HL-60 (cell line): Measurements from ENCODE around the gene LRBA.

ENCODE experiments used
- GABPA ChIP-seq: IDR thresholded peaks from 2 replicates; pipeline ENCODE4 v1.6.1; 2012; ENCODE audit warnings: low read depth
- POLR2AphosphoS5 ChIP-seq: IDR thresholded peaks from 2 replicates; pipeline ENCODE4 v1.6.1; 2012; ENCODE audit warnings: low read depth
- TF ChIP-seq, protein P1 (sequence below): IDR thresholded peaks from one replicate; pipeline ENCODE4 v1.5.1; 2011; ENCODE audit warnings: low read length, control low read depth, inconsistent platforms; ENCODE audit not compliant: insufficient read depth
- TF ChIP-seq, protein P2 (sequence below): IDR thresholded peaks from 2 replicates; pipeline ENCODE4 v1.6.1; 2012; ENCODE audit warnings: low read depth; ENCODE audit not compliant: insufficient replicate concordance

DNA sequence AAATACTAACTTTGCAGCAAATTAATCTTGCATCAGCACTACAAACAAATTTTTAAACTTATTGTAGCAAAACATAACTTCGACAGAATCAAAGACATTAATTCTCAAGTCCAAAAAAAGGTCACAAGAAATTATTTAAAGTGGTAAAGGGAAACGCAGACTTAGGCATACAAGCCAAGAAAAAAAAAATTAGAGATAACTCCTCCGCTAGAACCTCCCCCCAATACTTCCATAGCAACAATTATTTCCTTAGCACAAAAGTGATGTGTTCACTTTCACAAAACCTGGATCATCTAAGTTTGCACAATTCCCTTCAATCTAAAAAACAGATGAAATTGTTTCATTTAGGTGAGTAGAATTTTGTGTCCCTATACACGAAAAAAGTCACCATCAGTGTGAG is 1.1 kb downstream of the LRBA start:
- TF ChIP-seq, protein P1, sequence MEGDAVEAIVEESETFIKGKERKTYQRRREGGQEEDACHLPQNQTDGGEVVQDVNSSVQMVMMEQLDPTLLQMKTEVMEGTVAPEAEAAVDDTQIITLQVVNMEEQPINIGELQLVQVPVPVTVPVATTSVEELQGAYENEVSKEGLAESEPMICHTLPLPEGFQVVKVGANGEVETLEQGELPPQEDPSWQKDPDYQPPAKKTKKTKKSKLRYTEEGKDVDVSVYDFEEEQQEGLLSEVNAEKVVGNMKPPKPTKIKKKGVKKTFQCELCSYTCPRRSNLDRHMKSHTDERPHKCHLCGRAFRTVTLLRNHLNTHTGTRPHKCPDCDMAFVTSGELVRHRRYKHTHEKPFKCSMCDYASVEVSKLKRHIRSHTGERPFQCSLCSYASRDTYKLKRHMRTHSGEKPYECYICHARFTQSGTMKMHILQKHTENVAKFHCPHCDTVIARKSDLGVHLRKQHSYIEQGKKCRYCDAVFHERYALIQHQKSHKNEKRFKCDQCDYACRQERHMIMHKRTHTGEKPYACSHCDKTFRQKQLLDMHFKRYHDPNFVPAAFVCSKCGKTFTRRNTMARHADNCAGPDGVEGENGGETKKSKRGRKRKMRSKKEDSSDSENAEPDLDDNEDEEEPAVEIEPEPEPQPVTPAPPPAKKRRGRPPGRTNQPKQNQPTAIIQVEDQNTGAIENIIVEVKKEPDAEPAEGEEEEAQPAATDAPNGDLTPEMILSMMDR: no peak
- TF ChIP-seq, protein P2, sequence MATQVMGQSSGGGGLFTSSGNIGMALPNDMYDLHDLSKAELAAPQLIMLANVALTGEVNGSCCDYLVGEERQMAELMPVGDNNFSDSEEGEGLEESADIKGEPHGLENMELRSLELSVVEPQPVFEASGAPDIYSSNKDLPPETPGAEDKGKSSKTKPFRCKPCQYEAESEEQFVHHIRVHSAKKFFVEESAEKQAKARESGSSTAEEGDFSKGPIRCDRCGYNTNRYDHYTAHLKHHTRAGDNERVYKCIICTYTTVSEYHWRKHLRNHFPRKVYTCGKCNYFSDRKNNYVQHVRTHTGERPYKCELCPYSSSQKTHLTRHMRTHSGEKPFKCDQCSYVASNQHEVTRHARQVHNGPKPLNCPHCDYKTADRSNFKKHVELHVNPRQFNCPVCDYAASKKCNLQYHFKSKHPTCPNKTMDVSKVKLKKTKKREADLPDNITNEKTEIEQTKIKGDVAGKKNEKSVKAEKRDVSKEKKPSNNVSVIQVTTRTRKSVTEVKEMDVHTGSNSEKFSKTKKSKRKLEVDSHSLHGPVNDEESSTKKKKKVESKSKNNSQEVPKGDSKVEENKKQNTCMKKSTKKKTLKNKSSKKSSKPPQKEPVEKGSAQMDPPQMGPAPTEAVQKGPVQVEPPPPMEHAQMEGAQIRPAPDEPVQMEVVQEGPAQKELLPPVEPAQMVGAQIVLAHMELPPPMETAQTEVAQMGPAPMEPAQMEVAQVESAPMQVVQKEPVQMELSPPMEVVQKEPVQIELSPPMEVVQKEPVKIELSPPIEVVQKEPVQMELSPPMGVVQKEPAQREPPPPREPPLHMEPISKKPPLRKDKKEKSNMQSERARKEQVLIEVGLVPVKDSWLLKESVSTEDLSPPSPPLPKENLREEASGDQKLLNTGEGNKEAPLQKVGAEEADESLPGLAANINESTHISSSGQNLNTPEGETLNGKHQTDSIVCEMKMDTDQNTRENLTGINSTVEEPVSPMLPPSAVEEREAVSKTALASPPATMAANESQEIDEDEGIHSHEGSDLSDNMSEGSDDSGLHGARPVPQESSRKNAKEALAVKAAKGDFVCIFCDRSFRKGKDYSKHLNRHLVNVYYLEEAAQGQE: no peak
- TF ChIP-seq POLR2AphosphoS5: no peak
- TF ChIP-seq GABPA: no peak
